ENCODE results near the gene ACTMAP. TPM values are rescaled to one million over a fixed set of nuclear protein-coding genes. Genes with fewer than 3 reads are reported as not detected.
"Not testable (repeated sequence)": the region's sequence is repeated elsewhere in the genome, so short reads cannot be mapped to it uniquely, and the experiment has no call there.

The ACTMAP gene
- polyA plus RNA-seq, 3 donors: 4.3 to 13.0 (median 8.5) TPM

GRCh38 chr19:40768869-40769268 is 18.6 kb upstream of the ACTMAP start:
- Histone ChIP-seq H3K9ac (ENCODE audit: insufficient read depth, low read length, poor library complexity, severe bottlenecking) (no peak overlapping the region), H3K27me3 (ENCODE audit: control insufficient read depth in 2 of 2, insufficient read depth in 2 of 2, low read length in 2 of 2) (no peaks in the 10 kb centered on the region), H3K9me3 (replicated peaks in 1 of 2; ENCODE audit: control insufficient read depth in 1 of 2, insufficient read depth in 1 of 2, low read length in 2 of 2) (no peaks in the 10 kb centered on the region), H3K36me3 (replicated peaks in 1 of 2; ENCODE audit: control insufficient read depth in 1 of 2, insufficient read depth in 2 of 2, low read length in 2 of 2) (peaks cover 25 to 58% of the 10 kb centered on the region in 2 donors), H2AFZ (ENCODE audit: insufficient read depth, low read depth, low read length, poor library complexity, severe bottlenecking) (no peak overlapping the region), H3K79me2 (ENCODE audit: insufficient read depth, low read length) (peaks cover 5% of the 10 kb centered on the region), H3K27ac (ENCODE audit: low read depth in 1 of 2, low read length in 2 of 2) (no peak overlapping the region), H3K4me3 (replicated peaks in 1 of 3; ENCODE audit: low read depth in 2 of 3, low read length in 3 of 3) (no peak overlapping the region), H4K20me1 (ENCODE audit: insufficient read depth, low read length) (peaks cover 17% of the 10 kb centered on the region), H3K4me2 (replicated peaks; ENCODE audit: extremely low read depth, low read length, poor library complexity, severe bottlenecking) (no peak overlapping the region), H3K4me1 (ENCODE audit: control insufficient read depth in 1 of 2, insufficient read depth in 2 of 2, low read length in 2 of 2) (no peaks in the 10 kb centered on the region)
- intact Hi-C loops (cut with micrococcal nuclease): no loop called here
- Mint-ChIP-seq H3K4me1 (no peaks in the 10 kb centered on the region), H3K27me3 (ENCODE audit: low read depth in 3 of 3) (peaks cover 0 to 4% (median 3%) of the 10 kb centered on the region in 3 donors), H3K36me3 (peaks cover 40 to 65% of the 10 kb centered on the region in 2 donors), H3K27ac (peak overlapping the region in 2 of 7 donors; percentile 15 to 40), H3K4me3 (no peak overlapping the region), H3K9me3 (peaks cover 0 to 14% (median 5%) of the 10 kb centered on the region in 7 donors)
- no peak for TF ChIP-seq CTCF (IDR thresholded peaks at IDR 0.05)
- WGBS (ENCODE audit: insufficient coverage): 70% methylated on average over 2 of the region's 5 CpGs
- DNase-seq: no peak

GRCh38 chr19:40766385-40766784 is 16.1 kb upstream of the ACTMAP start:
- Histone ChIP-seq H3K79me2 (ENCODE audit: insufficient read depth, low read length) (peaks cover 22% of the 10 kb centered on the region), H3K36me3 (replicated peaks in 1 of 2; ENCODE audit: control insufficient read depth in 1 of 2, insufficient read depth in 2 of 2, low read length in 2 of 2) (peaks cover 49 to 76% of the 10 kb centered on the region in 2 donors), H4K20me1 (ENCODE audit: insufficient read depth, low read length) (peaks cover 42% of the 10 kb centered on the region)
- H3K4me2 ChIP-seq (replicated peaks; ENCODE audit: extremely low read depth, low read length, poor library complexity, severe bottlenecking); H3K4me3 Mint-ChIP-seq; H3K27me3 ChIP-seq (ENCODE audit: control insufficient read depth in 2 of 2, insufficient read depth in 2 of 2, low read length in 2 of 2); H3K9me3 ChIP-seq (replicated peaks in 1 of 2; ENCODE audit: control insufficient read depth in 1 of 2, insufficient read depth in 1 of 2, low read length in 2 of 2); H3K4me3 ChIP-seq (replicated peaks in 1 of 3; ENCODE audit: low read depth in 2 of 3, low read length in 3 of 3); DNase-seq; H3K27me3 Mint-ChIP-seq (ENCODE audit: low read depth in 3 of 3); H3K27ac Mint-ChIP-seq; H2AFZ ChIP-seq (ENCODE audit: insufficient read depth, low read depth, low read length, poor library complexity, severe bottlenecking); H3K9ac ChIP-seq (ENCODE audit: insufficient read depth, low read length, poor library complexity, severe bottlenecking); intact Hi-C loops (cut with micrococcal nuclease); H3K4me1 ChIP-seq (ENCODE audit: control insufficient read depth in 1 of 2, insufficient read depth in 2 of 2, low read length in 2 of 2); H3K4me1 Mint-ChIP-seq; H3K27ac ChIP-seq (ENCODE audit: low read depth in 1 of 2, low read length in 2 of 2): not testable (repeated sequence)
- WGBS (ENCODE audit: insufficient coverage): 100% methylated on average over 5 of the region's 13 CpGs
- Mint-ChIP-seq H3K36me3 (peaks cover 63 to 86% of the 10 kb centered on the region in 2 donors), H3K9me3 (peaks cover 0 to 14% (median 4%) of the 10 kb centered on the region in 7 donors)

Data from CD14-positive monocyte (primary cell).